OCI-LY3 (cell line): ENCODE measurements around the gene FOXC1.

ENCODE experiments used
- EZH2phosphoT487 ChIP-seq: fragments of 200-600 bp; shearing (Covaris generic); IDR thresholded peaks from 2 replicates; pipeline ENCODE4 v1.6.1; 2018; ENCODE audit warnings: antibody characterized with exemption, mixed run types, low read depth
- TF ChIP-seq, protein P1 (sequence below): fragments of 200-600, 300-600 bp; sonication (generic); IDR thresholded peaks from 2 replicates; pipeline ENCODE4 v1.5.1; 2014; ENCODE audit warnings: antibody characterized with exemption, low read length, low read depth

DNA sequence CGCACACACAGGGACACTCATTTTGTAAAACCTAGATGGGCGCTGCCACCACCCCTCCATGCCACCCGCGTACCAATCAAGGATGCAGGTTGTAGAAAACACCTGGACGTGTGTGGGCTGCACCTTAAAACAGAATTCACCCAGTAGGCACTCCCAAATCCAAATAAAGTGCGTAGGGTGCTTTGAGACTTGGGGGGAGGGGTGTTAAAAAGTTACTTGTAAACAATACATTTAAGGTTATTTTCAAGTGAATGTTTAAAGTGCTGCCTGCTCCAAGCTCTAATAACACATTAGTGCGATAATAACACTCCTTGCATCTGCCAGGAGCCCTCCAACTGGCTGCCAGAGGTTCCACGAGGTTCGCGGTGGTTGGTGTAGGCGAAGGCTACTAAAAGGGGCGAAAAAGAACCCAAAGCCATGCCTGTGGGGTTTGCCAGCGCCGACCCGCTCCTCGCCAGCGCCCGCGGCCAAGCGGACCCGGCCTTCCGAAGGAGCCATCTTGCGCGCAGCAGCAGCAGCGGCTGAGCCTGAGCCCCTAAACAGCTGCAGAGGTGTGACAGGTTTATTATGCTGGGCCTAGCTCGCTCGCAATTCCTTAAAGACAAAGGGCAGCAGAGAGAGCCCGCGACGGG is 11.5 kb downstream of the FOXC1 start:
- TF ChIP-seq, protein P1, sequence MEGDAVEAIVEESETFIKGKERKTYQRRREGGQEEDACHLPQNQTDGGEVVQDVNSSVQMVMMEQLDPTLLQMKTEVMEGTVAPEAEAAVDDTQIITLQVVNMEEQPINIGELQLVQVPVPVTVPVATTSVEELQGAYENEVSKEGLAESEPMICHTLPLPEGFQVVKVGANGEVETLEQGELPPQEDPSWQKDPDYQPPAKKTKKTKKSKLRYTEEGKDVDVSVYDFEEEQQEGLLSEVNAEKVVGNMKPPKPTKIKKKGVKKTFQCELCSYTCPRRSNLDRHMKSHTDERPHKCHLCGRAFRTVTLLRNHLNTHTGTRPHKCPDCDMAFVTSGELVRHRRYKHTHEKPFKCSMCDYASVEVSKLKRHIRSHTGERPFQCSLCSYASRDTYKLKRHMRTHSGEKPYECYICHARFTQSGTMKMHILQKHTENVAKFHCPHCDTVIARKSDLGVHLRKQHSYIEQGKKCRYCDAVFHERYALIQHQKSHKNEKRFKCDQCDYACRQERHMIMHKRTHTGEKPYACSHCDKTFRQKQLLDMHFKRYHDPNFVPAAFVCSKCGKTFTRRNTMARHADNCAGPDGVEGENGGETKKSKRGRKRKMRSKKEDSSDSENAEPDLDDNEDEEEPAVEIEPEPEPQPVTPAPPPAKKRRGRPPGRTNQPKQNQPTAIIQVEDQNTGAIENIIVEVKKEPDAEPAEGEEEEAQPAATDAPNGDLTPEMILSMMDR = no peak
- TF ChIP-seq EZH2phosphoT487 = no peak
